HG03135 (cell line): ENCODE measurements around the gene EEF2.

Experiments used
- ATAC-seq: cut with Tn5 transposase; IDR thresholded peaks from one replicate; pipeline ENCODE4 v1.9.1; 2021; ENCODE audit warnings: mild to moderate bottlenecking, moderate library complexity; ENCODE audit not compliant: unreplicated experiment

The EEF2 gene

DNA sequence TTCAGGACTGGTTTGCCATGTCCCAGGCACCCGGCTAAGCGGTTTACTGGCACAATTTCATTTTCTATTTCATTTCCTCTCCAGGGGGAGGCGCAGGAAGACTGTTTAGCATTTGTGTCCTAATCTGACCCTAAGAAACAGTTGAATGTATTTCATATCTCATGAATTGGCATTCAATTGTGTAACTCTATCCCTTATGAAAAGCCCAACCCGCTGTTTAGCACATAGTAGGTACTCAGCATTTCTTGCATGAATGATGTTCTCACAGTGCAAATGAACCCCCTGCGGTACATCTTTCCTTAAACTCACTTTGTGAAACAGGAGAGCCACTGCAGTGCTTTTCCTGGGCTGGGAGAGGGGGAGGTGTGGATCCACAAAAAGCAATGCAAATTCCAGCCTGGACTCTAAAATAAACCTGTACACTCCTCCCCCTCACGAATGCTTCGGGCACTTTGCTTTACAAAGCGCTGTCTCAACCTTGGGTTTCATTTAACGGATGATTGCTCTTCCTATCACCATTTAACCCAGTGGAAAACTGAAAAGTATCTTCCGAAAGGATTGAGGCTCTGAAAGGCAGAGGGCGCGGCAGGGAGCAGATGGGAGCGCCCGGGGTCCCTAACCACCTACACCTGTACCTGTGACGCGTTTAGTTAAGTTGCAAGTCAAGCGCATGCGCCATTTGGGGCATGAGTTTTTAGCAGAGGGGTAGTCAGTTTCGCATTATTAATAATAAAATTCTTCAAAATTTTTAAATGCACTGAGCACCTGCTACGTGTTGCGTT lies 1.2 kb upstream of the EEF2 start:
- ATAC-seq, result no peak

DNA sequence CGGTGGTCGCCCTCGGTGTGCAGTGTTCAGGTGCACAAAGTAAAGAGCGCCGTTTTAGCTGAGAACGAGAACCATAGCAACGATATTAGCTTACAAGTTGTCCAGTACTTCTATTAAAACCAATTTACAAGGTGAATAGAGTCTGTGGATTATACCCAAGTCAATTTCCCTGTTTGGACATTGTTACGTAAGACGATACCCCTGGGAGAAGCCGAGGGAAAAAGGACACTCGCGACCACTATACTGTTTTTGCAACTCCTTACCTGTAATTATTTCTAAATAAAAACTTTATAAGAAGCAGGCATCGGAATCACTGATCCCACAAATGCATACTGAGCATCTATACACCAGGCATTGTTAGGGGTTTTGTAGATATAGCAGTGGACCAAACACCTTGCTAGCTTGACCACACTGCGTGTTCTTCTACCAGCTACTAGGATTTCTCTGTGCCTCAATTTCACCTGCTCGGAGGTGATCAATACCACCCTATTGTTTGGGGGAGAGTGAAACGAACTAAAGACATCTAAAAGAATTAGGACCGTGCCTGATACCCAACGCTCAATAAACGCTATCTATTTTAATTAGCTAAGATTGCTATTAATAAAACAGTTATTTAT lies 488 bp upstream of the EEF2 start:
- no peak for ATAC-seq

DNA sequence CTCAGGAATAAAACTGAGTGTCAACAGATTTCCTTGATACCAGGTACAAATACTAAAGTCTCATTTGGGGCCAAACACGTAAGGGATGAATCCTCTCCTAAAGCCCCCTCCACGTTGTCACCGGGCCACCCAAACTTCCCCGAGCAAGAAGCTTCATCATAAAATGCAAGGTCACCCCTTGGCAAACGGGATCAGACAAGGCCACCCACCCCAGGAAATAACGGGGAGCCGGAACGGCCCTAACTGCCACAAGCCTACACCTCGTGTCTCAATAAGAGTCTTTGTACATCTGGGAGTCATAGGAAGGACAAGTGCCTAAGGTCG lies 717 bp downstream of the EEF2 start:
- no peak for ATAC-seq

DNA sequence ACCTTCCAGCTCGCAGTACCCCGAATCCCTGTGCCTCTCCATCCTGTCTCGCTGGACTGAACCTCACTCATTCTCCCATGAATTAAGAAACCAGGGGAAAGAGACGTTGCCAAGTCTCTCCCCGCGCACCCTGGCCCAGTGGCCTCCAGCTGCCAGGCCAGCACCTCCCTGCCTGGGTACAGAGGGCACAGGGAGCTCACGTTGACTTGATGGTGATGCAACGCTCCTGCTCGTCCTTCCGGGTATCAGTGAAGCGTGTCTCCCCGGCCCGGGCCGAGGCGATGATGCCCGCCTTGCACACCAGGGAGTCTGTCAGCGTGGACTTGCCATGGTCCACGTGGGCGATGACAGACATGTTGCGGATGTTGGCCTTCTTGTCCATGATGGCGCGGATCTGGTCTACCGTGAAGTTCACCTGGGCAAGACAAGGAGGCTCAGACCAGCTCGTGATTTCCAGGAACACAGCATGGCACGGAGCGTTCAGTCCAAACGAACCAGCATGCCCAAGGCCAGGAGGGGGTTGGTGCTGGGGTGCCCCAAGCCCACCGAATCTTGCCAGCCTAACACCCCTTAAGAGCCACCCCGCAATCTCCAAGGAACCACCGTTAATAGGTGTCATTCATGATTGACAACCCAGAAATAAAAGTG lies 1.2 kb downstream of the EEF2 start:
- no peak for ATAC-seq

DNA sequence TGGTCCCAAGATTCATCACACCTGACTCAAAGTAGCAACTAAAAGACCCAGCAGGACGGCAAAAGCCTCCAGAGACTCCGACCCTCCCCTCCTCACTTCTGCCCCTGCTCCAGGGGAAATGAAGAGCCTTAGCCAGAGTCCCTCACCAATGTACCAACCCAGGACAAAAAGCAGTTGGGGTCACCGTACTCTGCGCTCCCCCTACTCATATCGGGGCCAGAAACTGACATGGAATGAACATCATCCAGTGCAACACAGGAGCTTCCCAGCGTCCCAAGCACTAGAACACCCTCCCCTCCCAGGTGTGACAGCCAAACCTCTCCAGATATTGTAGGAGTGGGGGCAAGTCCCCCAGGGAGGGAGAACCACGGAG lies 1.7 kb downstream of the EEF2 start:
- ATAC-seq, result no peak

DNA sequence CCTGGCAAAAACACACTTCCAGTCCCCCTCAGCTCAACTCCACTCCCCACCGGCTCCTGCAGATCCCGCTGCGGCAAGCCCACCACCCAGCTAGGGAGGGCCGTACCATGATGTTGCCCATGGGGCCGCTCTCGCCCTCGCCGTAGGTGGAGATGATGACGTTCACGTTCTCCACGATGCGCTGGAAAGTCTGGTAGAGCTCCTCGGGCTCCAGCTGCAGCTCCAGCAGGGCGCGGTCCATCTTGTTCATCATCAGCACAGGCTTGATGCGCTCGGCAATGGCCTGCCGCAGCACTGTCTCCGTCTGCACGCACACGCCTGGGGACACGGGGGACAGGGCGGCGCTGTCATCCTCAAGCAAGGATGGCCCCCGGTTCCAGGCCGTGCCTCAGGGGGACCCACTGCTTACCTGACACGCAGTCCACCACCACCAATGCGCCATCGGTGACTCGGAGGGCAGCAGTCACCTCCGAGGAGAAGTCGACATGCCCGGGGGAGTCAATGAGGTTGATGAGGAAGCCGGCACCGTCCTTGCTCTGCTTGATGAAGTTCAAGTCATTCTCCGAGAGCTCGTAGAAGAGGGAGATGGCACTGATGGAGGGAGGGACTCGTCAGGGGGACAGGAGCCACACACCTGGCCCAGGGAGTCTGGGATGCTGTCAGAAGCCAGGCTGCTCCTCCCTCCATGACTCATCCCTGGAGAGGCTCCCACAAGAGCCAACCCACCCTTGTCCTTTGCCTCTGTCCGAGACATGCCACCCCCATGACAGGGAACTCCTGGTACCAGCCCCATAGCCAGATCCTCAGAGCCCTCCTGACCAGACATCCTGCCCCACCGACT lies 2.3 kb downstream of the EEF2 start:
- no peak for ATAC-seq

DNA sequence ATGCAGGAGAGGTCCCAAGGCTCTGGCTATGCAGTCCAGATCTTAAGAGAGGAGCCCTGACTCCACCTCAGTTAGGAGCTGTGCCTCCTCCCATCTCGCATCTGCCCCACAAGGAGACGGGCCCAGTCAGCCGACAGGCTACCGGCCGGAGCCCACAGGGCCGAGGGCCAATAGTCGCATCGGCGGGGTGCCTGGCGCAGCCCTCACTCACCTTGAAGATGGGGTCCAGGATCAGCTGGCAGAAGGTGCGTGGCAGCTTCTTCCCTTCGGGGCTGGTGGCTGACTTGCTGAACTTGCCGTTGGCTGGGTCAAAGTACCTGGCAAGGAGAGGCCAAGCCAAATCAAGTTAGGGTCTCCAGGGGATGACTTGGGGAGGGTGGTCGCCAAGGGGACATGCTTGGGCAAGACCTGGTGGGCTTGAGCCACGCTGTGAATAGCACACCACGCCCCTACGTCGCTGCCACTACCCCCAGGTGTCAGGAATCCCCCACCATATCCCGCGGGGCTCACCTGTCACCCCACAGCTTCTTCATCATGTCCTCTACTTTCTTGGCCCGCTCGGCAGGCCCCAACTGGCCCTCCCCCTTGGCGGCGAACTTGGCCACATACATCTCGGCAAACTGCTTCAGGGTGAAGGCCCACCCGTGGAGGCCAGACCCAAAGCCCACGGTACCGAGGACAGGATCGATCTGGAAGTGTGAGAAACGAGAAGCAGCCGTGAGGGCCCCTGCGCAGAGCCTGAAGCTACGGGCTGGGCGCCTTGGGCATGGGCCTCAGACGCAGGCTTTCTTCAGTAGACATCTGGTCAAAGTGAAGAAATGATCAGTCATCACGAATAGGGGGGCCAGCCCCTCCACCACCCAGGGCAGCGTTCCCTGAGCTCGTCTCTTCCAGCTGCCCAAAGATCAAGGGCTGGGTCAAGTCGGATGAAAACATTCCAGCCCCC lies 3.3 kb downstream of the EEF2 start:
- ATAC-seq, result no peak

DNA sequence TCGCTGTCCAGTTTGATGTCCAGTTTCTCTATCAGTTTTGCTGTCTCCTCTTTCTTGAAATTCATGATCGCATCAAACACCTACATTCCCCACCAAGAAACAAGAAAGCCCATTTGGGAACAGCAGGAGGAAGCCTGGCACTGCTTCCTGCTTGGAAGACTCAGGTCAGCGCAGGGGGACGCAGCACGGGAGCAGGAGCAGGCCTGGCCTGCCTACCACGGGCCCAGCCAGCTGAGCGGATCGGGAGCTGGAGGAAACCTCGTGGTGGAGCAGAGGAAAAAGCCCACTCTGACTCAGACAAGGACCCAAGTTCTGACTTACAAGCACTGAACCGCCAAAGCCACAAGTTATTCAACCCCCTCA lies 3.9 kb downstream of the EEF2 start:
- no peak for ATAC-seq

DNA sequence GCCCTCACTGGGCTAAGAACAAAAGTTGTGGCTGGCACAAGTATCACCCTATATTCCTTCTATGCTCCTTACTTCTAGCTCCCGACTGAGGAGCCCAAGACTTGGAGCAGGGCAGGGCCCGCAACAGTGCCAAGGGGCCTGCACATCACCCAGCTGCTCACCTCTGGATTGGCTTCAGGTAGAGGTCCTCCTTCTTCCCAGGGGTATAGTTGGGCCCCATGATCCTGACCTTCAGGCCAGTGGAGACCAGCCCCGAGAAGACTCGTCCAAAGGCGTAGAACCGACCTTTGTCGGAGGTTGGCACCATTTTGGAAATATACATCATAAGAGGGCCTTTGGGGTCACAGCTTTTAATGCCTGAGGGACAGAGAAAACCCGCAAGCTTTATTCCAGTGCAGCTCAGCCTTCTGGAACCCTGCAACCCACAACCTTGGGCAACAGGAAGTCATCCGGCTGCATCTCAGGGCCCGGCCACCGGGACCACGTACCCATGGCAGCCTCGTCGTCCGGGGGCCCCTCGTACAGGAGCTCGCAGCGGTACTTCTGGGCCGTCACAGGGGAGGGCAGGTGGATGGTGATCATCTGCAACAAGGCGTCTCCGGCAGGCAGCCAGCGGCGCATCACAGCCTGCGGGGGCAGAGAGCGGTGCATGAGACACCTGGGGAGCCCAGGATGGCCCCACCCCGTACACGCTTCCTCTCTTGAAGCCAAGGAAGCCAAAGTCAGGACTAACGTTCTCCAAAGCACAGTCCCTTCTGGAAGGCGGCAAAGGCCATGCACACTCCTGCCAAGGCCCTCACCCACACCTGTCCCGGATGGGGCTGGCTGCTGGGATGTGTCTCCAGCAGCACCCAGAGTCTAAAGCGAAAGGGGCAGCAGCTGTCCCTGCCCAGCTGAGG lies 4.7 kb downstream of the EEF2 start:
- no peak for ATAC-seq

DNA sequence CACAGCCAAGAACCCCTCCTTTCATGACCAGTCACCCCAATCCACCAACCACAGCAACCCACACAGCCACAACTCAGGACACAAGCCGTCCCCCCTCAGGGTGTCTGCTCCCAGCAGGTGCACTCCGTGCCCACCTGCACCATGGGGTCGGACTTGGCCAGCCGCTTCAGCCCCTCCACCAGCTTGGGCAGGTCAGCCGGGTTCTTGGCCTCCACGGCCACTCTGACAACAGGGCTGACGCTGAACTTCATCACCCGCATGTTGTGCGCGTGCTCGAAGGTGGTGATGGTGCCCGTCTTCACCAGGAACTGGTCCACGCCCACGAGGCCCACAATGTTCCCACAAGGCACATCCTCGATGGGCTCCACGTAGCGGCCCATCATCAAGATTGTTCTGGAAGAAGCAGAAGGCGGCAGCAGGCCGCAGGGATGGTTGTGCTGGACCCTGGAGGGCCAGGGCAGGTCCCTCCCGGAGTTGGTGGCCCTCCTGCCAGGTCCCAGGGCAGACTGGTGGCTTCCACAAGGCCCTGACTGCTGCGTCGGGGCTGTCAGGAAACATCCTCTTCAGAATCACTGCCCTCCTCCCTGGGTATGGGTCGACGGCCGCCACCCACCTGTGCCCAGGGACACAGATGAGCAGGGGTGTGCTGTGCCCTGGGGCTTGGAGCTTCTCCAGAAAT lies 5.5 kb downstream of the EEF2 start:
- no peak for ATAC-seq

DNA sequence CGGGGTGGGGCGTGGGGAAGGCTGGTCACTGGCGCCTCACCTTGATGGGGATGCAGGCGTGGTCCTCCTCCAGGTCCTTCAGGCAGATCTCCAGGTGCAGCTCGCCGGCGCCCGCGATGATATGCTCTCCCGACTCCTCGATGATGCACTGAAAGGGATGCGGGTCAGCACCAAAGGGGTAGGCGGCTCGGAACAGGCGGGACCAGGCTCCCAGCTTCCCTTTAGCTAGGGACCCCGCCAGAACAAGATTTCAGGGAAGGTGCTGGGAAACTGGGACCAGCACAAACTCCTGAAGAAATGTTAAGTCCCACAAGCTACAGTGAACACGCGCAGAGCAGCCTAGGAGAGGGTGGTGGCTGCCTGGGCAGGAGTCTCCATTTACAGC lies 6.0 kb downstream of the EEF2 start:
- no peak for ATAC-seq

DNA sequence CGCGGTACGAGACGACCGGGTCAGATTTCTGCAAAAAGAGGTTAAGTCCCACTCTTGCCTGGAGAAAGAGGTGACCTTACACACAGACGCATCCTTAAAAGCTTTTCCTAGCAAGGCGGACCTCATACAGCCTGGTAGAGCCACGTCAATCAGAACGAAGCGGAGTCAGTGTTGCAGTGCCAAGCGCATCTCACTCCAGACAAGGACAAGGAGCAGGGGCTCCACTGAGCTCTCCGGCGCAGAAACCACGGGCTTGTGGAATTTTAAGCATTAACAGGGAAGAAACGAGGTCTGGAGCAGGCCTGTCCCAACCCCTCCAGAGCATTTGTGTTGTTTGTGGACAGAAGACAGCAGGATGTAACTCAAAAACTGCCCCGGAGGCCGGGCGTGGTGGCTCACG lies 7.1 kb downstream of the EEF2 start:
- ATAC-seq, result no peak

DNA sequence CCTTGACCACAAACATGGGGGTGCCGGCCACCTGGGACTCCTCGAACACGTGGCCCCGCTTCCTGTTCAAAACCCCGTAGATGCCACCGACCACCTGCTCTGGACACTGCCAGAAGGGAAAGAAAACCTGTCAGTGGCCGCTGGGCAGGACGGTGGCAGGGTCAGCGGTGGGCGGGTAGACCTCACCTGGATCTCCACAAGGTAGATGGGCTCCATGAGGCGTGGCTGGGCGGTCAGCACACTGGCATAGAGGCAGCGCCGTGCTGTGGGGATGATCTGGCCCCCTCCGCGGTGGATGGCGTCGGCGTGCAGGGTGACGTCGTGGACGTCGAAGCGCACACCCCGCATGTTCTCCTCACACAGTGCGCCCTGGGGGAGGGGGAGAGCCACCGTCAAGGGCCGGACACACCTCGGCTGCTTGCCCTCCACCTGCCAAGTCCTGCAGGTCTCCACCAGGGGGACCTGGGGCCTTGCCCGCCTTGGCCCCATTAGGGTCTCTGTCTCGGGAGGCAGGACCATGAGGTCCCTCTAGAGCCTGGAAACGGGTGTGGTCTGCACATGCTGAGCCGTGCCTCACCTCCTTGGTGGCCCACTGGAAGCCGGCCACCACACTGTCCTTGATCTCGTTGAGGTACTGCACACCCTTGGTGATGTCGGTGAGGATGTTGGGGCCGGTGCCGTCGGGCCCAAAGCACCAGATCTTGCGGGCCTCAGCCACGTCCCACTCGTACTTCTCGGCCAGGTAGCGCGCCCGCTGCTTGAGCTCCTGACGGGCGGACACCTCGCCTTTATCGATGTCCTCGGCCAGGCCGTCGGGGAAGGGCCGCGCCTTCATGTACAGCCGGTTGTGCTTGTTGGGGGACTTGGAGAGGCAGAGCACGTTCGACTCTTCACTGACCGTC lies 7.8 kb downstream of the EEF2 start:
- ATAC-seq, result no peak

DNA sequence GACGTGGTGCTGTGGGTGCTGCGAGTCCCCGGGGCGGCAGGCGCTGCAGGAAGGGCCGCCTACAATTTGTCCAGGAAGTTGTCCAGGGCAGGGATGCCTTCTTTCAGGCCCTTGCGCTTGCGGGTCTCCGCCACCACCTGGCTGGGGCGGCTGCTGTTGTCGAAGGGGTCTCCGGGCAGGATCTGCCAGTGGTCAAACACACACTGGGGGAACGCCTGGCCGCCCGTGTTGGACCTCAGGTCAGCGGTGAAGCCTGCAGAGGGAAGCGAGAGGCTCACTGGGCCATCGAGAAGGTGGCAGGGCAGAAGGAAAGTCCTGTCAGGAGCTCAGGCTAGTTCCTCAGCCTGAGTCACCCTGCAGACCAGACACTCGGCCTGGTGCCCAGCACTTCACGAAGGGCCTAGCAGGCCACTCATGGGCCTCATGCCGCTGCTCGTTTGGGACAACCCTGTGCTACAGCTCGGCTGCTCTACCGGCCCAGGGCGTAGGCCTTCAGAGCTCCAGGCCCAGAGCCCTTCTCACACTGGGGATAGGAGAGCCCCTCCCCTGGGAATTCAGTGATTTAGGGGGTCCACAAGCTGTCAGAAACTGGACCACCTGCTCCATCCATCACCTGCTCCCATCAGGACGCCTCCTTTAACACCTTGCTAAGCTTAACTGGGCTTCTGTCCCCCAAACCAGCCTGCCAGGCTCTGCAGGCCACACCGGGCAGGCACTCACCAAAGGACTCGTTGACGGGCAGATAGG lies 8.6 kb downstream of the EEF2 start:
- no peak for ATAC-seq

DNA sequence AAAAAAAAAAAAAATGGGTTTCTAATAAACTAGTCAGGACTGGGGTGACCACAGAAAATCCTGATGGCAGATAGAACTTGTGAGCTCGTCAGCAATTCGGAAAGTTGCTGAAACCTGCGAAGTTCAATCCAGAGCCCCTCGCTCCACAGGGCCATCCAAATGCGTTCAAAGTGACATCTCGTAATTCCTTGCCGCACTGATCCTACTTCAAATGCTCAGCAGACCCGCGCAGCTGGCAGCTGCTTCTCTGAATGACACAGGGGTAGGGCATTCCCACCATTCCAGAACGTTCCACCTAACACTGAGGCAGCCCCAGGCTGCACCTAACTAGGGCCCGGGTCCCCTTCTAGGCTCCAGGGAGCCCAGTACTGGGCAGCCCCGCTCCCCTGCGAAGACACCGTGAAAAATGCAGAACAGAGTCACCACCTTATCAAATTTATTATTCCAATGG lies 9.6 kb downstream of the EEF2 start:
- no peak for ATAC-seq

DNA sequence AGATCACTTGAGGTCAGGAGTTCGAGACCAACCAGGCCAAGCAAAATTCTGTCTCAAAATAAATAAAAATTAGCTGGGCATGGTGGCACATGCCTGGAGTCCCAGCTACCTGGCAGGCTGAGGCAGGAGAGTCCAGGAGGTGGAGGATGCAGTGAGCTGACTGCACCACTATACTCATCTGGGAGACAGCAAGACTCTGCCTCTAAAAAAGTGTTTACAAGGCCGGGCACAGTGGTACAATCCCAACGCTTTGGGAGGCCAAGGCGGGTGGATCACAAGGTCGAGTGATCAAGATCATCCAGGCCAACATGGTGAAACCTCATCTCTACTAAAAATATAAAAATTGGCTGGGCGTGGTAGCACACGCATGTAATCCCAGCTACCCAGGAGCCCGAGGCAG lies 10.1 kb downstream of the EEF2 start:
- no peak for ATAC-seq
